Karpas-422 (cell line): Measurements from ENCODE around the gene SARS1. TPM values are rescaled to one million over a fixed set of nuclear protein-coding genes. Genes with fewer than 3 reads are reported as not detected.

Source experiments
- DNase-seq: peaks from one replicate; pipeline ENCODE4 v3.0.0-alpha.2; 2015
- H2AFZ ChIP-seq: fragments of 200-600 bp; sonication (generic); 2 replicates; pipeline ENCODE4 v1.6.1; 2014; ENCODE audit warnings: antibody characterized with exemption, low read length, mixed read lengths
- H3K27ac ChIP-seq: fragments of 200-600 bp; sonication (generic); 2 replicates; pipeline ENCODE4 v1.5.1; 2014; ENCODE audit warnings: mild to moderate bottlenecking, low read length, moderate library complexity
- H3K27me3 ChIP-seq: fragments of 200-600 bp; sonication (generic); 2 replicates; pipeline ENCODE4 v1.6.1; 2014; ENCODE audit warnings: low read length, mixed read lengths
- H3K36me3 ChIP-seq: fragments of 200-600 bp; sonication (generic); 2 replicates; pipeline ENCODE4 v1.6.1; 2014; ENCODE audit warnings: low read length, mixed read lengths; ENCODE audit not compliant: insufficient read depth
- H3K4me1 ChIP-seq: fragments of 200-600 bp; sonication (generic); 2 replicates; pipeline ENCODE4 v1.6.1; 2014; ENCODE audit warnings: mild to moderate bottlenecking, low read length, mixed read lengths
- H3K4me2 ChIP-seq: fragments of 200-600 bp; sonication (generic); 2 replicates; pipeline ENCODE4 v1.6.1; 2014; ENCODE audit warnings: low read length, low read depth, mild to moderate bottlenecking; ENCODE audit not compliant: poor library complexity, severe bottlenecking
- H3K4me3 ChIP-seq: fragments of 200-600 bp; sonication (generic); 2 replicates; pipeline ENCODE4 v1.5.1; 2014; ENCODE audit warnings: mild to moderate bottlenecking, antibody characterized with exemption, low read length, mixed read lengths
- H3K79me2 ChIP-seq: fragments of 200-600 bp; sonication (generic); 2 replicates; pipeline ENCODE4 v1.6.1; 2014; ENCODE audit warnings: mild to moderate bottlenecking, low read length, mixed read lengths
- H3K9ac ChIP-seq: fragments of 200-600 bp; sonication (generic); 2 replicates; pipeline ENCODE4 v1.6.0; 2014; ENCODE audit warnings: low read length
- H3K9me2 ChIP-seq: fragments of 200-600 bp; sonication (generic), shearing (Covaris generic); replicated peaks from 2 replicates; pipeline ENCODE4 v1.6.0; 2014; ENCODE audit warnings: mild to moderate bottlenecking, low read length, moderate library complexity; ENCODE audit not compliant: insufficient read depth
- H3K9me3 ChIP-seq: fragments of 300-700, 200-600 bp; sonication (generic); 2 replicates; pipeline ENCODE4 v1.6.1; 2014; ENCODE audit warnings: low read length, mixed read lengths
- H4K20me1 ChIP-seq: fragments of 200-600 bp; sonication (generic); 2 replicates; pipeline ENCODE4 v1.6.1; 2014; ENCODE audit warnings: mild to moderate bottlenecking, antibody characterized with exemption, low read length, low read depth; ENCODE audit not compliant: insufficient read depth
- total RNA-seq: library from RNA; depleted of rRNA; stranded (reverse); fragments of >200 nt; shearing (Covaris generic); gene quantifications from 2 replicates; pipeline ENCODE4 v1.2.3, GENCODE V29; 2014; ENCODE audit warnings: low replicate concordance

The SARS1 gene
- total RNA-seq, 1 experiment from 2014 or later, result 184 TPM

DNA sequence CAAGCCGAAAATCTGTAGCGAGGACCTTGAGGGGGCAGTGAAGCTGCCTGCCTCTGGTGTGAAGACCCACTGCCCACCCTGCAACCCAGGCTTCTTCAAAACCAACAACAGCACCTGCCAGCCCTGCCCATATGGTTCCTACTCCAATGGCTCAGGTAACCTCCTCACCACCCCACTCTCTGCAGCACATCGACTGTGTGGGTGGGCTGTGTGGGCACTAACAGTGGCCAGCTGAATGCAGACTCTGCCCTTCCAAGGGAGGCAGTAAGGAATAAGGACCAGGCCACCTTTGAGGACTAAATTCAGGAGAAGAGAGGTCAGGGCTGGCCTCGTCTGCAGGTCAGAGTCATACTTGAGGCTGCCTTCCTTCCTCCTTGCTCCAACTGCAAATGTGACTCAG is 25.5 kb upstream of the SARS1 start:
- Histone ChIP-seq H3K27ac (no peak overlapping the region), H3K36me3 (no peaks in the 10 kb centered on the region), H3K4me3 (no peak overlapping the region), H4K20me1 (no peaks in the 10 kb centered on the region), H3K9me3 (no peaks in the 10 kb centered on the region), H3K4me2 (no peak overlapping the region), H3K27me3 (no peaks in the 10 kb centered on the region), H2AFZ (no peak overlapping the region), H3K9ac (no peak overlapping the region), H3K4me1 (no peaks in the 10 kb centered on the region), H3K79me2 (no peaks in the 10 kb centered on the region), H3K9me2 (no peaks in the 10 kb centered on the region)
- no peak for DNase-seq

DNA sequence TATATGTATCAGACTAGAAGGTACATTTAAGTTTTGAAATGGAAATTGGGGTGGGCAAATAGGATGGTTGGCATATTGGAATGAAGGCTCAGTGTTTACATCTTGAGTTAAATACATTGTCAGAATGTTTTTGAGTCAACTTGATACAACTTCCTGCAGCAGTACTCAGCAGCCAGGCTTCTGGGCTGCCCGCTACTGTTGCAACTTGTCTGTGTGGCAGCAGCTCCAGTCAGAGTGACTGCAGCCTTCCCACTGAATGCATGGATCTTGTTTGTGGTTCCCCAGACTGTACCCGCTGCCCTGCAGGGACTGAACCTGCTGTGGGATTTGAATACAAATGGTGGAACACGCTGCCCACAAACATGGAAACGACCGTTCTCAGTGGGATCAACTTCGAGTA is 24.9 kb upstream of the SARS1 start:
- Histone ChIP-seq H3K4me1 (peaks cover 3% of the 10 kb centered on the region), H3K27ac (no peak overlapping the region), H3K4me3 (no peak overlapping the region), H2AFZ (no peak overlapping the region), H3K36me3 (no peaks in the 10 kb centered on the region), H4K20me1 (no peaks in the 10 kb centered on the region), H3K27me3 (no peaks in the 10 kb centered on the region), H3K9ac (no peak overlapping the region), H3K9me3 (no peaks in the 10 kb centered on the region), H3K9me2 (no peaks in the 10 kb centered on the region), H3K79me2 (no peaks in the 10 kb centered on the region), H3K4me2 (no peak overlapping the region)
- no peak for DNase-seq

DNA sequence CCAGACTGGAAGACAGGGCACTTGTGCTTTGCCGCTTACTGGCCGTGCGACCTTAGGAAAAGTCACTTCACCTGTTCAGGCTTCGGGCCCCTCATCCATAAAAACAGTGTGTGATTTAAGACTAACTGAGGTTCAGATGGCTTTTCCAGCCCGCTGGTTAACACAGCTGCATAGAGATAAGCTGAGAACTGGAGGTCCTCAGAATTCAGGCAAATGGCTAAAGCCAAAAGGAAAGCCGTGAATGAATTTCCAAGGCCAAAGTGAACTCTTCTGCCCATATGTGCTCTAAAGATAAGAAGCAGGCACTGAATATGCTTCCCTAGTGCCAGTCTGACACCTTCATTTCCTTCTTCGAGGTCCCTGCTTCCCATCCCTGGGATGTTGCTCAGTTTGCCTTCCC is 23.5 kb upstream of the SARS1 start:
- Histone ChIP-seq H3K4me2 (no peak overlapping the region), H3K4me1 (peaks cover 5% of the 10 kb centered on the region)

DNA sequence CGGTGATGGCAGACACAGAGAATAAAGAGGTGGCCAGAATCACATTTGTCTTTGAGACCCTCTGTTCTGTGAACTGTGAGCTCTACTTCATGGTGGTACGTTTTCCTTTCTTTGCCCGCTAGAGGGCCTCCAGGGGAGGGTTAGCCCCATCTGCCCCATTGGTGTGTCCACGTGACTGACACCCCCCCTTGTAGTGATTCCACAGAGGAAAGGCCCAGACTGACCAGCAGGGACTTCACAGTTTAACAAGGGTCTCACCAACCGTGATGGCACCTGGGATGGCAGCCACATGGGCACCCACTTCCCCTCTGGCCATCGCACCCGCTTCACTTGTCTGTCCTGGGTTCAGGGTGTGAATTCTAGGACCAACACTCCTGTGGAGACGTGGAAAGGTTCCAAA is 22.3 kb upstream of the SARS1 start:
- no peaks in the 10 kb centered on the region for H4K20me1 ChIP-seq
- DNase-seq, result peak; percentile 78
- no peaks in the 10 kb centered on the region for H3K9me2 ChIP-seq
- no peaks in the 10 kb centered on the region for H3K36me3 ChIP-seq
- H3K79me2 ChIP-seq, result no peaks in the 10 kb centered on the region
- H2AFZ ChIP-seq, result peak overlapping the region; percentile 34; the same call in 1 of the 2 replicates
- H3K4me1 ChIP-seq, result peaks cover 5% of the 10 kb centered on the region
- H3K27me3 ChIP-seq, result no peaks in the 10 kb centered on the region
- H3K4me2 ChIP-seq, result no peak overlapping the region
- no peak overlapping the region for H3K9ac ChIP-seq
- H3K27ac ChIP-seq, result no peak overlapping the region
- H3K4me3 ChIP-seq, result no peak overlapping the region
- H3K9me3 ChIP-seq, result no peaks in the 10 kb centered on the region

More for the DNA sequence above, 23.5 kb upstream of the SARS1 start:
- Histone ChIP-seq H3K79me2 (no peaks in the 10 kb centered on the region), H4K20me1 (no peaks in the 10 kb centered on the region), H3K9me3 (no peaks in the 10 kb centered on the region), H3K9me2 (no peaks in the 10 kb centered on the region), H3K36me3 (no peaks in the 10 kb centered on the region), H3K9ac (no peak overlapping the region), H3K4me3 (no peak overlapping the region), H3K27me3 (no peaks in the 10 kb centered on the region), H3K27ac (no peak overlapping the region), H2AFZ (no peak overlapping the region)
- no peak for DNase-seq

DNA sequence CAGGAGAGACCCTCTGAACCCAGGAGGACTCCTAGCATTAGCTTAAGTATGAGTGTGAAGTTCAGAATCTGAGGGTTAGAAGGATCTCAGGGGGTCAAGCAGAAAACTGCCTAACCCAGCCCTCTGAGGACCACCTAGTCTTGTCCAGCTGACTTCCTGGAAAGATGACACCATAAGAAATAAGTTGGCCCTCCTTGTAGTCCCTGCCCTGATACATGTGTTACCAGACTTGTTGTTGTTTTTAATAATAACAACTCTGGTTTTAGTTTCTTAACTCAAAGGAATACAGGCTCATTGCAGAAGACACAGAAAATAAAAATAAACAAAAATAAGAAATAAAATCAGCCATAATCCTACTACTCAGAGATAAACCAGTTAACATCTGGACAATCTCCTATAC is 21.8 kb upstream of the SARS1 start:
- H3K4me2 ChIP-seq, result no peak overlapping the region

DNA sequence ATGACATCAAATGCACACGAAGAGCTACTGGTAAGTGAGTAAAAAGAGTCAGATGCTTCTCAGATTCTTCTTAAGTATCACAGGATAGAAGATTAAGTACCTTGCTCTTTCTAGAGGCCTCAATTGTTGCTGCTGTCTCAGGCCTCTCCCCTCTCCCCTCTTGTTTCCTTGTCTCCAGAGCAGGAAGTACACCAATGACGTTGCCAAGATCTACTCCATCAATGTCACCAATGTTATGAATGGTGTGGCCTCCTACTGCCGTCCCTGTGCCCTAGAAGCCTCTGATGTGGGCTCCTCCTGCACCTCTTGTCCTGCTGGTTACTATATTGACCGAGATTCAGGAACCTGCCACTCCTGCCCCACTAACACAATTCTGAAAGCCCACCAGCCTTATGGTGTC is 21.3 kb upstream of the SARS1 start:
- Histone ChIP-seq H3K27ac (no peak overlapping the region), H3K9me3 (no peaks in the 10 kb centered on the region), H4K20me1 (no peaks in the 10 kb centered on the region), H3K27me3 (no peaks in the 10 kb centered on the region), H3K9ac (no peak overlapping the region), H3K4me2 (no peak overlapping the region), H2AFZ (no peak overlapping the region), H3K4me3 (no peak overlapping the region), H3K9me2 (no peaks in the 10 kb centered on the region), H3K79me2 (no peaks in the 10 kb centered on the region), H3K36me3 (no peaks in the 10 kb centered on the region), H3K4me1 (peaks cover 5% of the 10 kb centered on the region)
- no peak for DNase-seq

More for the DNA sequence above, 21.8 kb upstream of the SARS1 start:
- H3K36me3 ChIP-seq, result no peaks in the 10 kb centered on the region
- H3K9me3 ChIP-seq, result no peaks in the 10 kb centered on the region
- DNase-seq, result no peak
- no peak overlapping the region for H3K27ac ChIP-seq
- no peaks in the 10 kb centered on the region for H3K9me2 ChIP-seq
- H3K4me3 ChIP-seq, result no peak overlapping the region
- H3K4me1 ChIP-seq, result peaks cover 5% of the 10 kb centered on the region
- no peaks in the 10 kb centered on the region for H4K20me1 ChIP-seq
- no peaks in the 10 kb centered on the region for H3K27me3 ChIP-seq
- H2AFZ ChIP-seq, result no peak overlapping the region
- no peaks in the 10 kb centered on the region for H3K79me2 ChIP-seq
- no peak overlapping the region for H3K9ac ChIP-seq

DNA sequence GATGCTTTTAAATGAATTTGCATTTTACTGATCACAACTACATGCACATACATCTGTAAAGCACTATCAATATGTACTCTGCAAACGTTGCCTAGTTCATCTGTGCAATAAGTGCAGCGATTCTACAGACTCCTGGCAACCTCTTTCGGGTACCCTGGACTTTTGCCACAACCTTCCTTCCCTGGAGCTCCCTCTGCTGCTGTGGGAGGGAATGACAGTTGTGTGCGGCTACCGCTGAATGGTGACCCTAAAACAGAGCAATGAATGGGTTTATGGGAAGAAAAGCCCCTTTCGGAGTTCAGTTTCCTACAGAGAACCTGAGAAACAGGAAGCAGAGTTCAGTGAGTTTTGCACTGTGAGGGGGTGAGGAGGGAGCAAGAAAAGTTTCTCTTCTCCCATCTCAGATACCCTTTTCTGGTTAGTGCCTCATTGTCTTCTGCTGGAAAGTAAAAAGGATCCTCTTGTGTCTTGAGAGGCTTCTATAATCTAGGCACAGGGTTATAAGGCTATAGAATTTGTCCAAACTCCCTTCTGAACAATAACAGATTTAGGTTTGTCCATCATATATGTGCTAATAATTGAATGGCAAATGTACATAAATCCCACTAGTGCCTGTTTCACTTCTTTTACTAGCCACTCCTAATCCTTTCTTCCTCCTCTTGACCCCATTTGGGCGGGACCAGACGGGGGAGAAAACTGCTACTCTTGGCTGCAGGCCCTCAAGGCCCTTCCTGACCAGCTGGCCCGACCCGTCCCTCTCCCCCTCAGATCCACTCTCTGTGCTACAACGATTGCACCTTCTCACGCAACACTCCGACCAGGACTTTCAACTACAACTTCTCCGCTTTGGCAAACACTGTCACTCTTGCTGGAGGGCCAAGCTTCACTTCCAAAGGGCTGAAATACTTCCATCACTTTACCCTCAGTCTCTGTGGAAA is 19.8 kb upstream of the SARS1 start:
- H3K4me1 ChIP-seq, result peaks cover 5% of the 10 kb centered on the region
- H3K79me2 ChIP-seq, result no peaks in the 10 kb centered on the region
- no peak overlapping the region for H3K27ac ChIP-seq
- H3K27me3 ChIP-seq, result no peaks in the 10 kb centered on the region
- no peaks in the 10 kb centered on the region for H4K20me1 ChIP-seq
- H3K4me2 ChIP-seq, result no peak overlapping the region
- H3K9me2 ChIP-seq, result no peaks in the 10 kb centered on the region
- no peak overlapping the region for H3K4me3 ChIP-seq
- no peak overlapping the region for H2AFZ ChIP-seq
- no peaks in the 10 kb centered on the region for H3K36me3 ChIP-seq
- H3K9me3 ChIP-seq, result no peaks in the 10 kb centered on the region
- DNase-seq, result peak; percentile 81
- no peak overlapping the region for H3K9ac ChIP-seq

DNA sequence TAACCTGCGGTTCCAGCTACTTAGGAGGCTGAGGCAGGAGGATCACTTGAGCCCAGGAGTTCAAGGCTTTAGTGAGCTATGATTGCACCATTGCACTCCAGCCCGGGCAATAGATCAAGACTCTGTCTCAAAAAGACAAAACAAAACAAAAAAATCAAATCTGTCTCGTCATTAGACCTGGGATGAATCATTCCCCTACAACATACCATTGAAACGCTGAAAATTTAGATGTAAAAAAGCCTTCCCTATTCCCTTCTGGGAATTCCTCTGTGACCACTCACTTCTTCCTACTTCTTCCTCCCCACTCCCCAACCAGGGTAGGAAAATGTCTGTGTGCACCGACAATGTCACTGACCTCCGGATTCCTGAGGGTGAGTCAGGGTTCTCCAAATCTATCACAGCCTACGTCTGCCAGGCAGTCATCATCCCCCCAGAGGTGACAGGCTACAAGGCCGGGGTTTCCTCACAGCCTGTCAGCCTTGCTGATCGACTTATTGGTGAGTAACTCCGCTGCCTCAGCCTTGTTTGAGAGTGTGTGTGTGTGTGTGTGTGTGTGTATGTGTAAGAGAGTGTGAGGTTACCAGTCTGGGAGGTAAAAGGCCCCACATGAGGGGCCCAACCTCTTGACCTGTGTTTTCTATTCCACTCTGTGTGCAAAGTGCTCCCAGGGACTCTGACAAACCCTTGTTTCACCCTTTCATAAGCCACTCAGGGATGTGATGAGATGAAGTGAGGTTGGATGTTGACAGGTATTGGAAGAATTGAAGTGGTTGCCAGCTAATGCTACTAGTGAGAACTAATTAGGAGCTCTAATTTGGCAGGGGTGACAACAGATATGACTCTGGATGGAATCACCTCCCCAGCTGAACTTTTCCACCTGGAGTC is 16.3 kb upstream of the SARS1 start:
- Histone ChIP-seq H3K36me3 (no peaks in the 10 kb centered on the region), H3K27ac (no peak overlapping the region), H3K9ac (no peak overlapping the region), H4K20me1 (0 out of 2 replicates have a peak, but pooled peaks cover 5% of the 10 kb centered on the region), H3K4me2 (no peak overlapping the region), H3K27me3 (no peaks in the 10 kb centered on the region), H3K79me2 (no peaks in the 10 kb centered on the region), H3K9me3 (no peaks in the 10 kb centered on the region), H2AFZ (no peak overlapping the region), H3K4me3 (no peak overlapping the region), H3K4me1 (peaks cover 5% of the 10 kb centered on the region), H3K9me2 (no peaks in the 10 kb centered on the region)
- no peak for DNase-seq
